AG04449 (cell line): ENCODE results near the gene PTBP3.
"Not testable (repeated sequence)": the region's sequence is repeated elsewhere in the genome, so short reads cannot be mapped to it uniquely, and the experiment has no call there.

Experiments used
- CTCF ChIA-PET: fragments of 350-600 bp; formaldehyde crosslinking; extraction: SDS; loops from one replicate; lab custom pipeline; 2021; ENCODE audit warnings: antibody characterized with exemption; lab: Yijun Ruan, JAX
- POLR2A ChIA-PET: fragments of 400-600, 350-600 bp; formaldehyde crosslinking; extraction: SDS; loops from one replicate; lab custom pipeline; 2020; ENCODE audit warnings: antibody characterized with exemption, inconsistent platforms; lab: Yijun Ruan, JAX
- DNase-seq: peaks from one replicate; pipeline ENCODE4 v3.0.0-alpha.2; 2010; ENCODE audit warnings: low read depth, low spot score
- H3K4me3 ChIP-seq: 2 replicates; pipeline ENCODE4 v1.5.1; 2011; ENCODE audit warnings: low read depth, mild to moderate bottlenecking, control low read depth, low read length
- TF ChIP-seq, protein P1 (sequence below): IDR thresholded peaks from one replicate; pipeline ENCODE4 v1.5.1; 2011; ENCODE audit warnings: mild to moderate bottlenecking, moderate library complexity, low read length, control low read depth, inconsistent platforms; ENCODE audit not compliant: insufficient read depth; ENCODE audit errors: missing control alignments

Gene PTBP3

DNA sequence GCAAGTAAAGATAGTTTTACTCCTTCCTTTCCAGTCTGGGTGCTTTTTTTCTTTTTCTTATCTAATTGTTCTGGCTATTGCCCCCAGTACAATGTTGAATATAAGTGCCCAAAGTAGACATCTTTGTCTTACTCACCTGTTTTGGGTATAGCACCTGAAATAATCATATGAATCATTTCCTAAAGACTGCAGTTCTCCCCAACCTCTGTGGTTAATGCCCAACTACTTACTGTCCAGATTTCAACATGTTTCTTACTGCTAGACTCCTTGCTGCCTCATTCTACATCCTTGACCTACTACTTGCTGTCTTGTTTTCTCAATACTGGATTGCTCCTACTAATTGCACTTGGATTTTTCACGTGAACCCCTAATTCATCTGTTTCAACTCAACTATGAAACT, 37.6 kb upstream of the PTBP3 start:
- TF ChIP-seq, protein P1, sequence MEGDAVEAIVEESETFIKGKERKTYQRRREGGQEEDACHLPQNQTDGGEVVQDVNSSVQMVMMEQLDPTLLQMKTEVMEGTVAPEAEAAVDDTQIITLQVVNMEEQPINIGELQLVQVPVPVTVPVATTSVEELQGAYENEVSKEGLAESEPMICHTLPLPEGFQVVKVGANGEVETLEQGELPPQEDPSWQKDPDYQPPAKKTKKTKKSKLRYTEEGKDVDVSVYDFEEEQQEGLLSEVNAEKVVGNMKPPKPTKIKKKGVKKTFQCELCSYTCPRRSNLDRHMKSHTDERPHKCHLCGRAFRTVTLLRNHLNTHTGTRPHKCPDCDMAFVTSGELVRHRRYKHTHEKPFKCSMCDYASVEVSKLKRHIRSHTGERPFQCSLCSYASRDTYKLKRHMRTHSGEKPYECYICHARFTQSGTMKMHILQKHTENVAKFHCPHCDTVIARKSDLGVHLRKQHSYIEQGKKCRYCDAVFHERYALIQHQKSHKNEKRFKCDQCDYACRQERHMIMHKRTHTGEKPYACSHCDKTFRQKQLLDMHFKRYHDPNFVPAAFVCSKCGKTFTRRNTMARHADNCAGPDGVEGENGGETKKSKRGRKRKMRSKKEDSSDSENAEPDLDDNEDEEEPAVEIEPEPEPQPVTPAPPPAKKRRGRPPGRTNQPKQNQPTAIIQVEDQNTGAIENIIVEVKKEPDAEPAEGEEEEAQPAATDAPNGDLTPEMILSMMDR, result no peak
- no peak overlapping the region for H3K4me3 ChIP-seq
- CTCF ChIA-PET, result interaction anchor here (0.6 to 3.0 kb wide), 4 partner anchors 10 to 284 kb away, joined by 4 to 21 read pairs (median 8); no protein-coding TSS in a partner anchor
- POLR2A ChIA-PET, result interaction anchor here (0.6 kb wide), 1 partner anchor 279 kb away, joined by 3 read pairs; no protein-coding TSS in a partner anchor
- DNase-seq, result no peak

DNA sequence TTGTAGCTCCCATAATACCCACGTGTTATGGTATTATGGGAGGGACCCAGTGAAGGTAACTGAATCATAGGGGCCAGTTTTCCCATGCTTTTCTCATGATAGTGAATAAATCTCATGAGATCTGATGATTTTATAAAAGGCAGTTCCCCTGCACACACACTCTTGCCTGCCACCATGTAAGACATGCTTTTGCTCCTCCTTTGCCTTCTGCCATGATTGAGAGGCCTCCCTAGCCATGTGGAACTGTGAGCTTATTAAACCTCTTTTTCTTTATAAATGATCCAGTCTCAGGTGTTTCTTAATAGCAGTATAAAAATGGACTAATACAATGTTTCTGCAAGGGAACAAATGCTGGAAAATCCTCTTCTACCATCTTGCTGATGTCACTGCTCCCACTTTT, 36.4 kb upstream of the PTBP3 start:
- no peak for DNase-seq
- TF ChIP-seq, protein P1, result no peak
- POLR2A ChIA-PET, result no interaction called here
- CTCF ChIA-PET, result interaction anchor here (1.5 to 3.0 kb wide), 3 partner anchors 8 to 273 kb away, joined by 3 to 21 read pairs (median 5); partner anchors contain the start of gene HSDL2
- no peak overlapping the region for H3K4me3 ChIP-seq

DNA sequence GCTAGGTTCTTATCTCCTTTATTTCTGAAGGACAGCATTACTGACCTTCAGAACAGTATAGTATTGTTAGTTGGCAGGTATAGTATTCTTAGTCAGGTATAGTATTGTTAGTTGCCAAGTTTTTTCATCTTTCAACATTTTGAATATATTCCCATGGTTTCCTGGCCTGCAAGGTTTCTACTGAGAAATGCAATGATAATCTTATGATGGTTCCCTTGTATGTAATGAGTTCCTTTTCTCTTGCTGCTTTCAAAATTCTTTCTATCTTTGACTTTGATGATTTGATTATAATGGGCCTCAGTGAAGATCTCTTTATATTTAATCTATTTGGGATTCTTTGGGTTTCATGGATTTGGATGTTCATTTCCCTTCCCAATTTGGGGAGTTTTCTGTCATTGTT, 34.0 kb upstream of the PTBP3 start:
- H3K4me3 ChIP-seq, result no peak overlapping the region
- DNase-seq, result no peak
- ChIA-PET CTCF (interaction anchor here (1.0 to 3.3 kb wide), 6 partner anchors 11 to 344 kb away, joined by 3 to 13 read pairs (median 4); no protein-coding TSS in a partner anchor), POLR2A (interaction anchor here (1.2 kb wide), 1 partner anchor 33 kb away, joined by 3 read pairs; no protein-coding TSS in a partner anchor)
- TF ChIP-seq, protein P1, result no peak

DNA sequence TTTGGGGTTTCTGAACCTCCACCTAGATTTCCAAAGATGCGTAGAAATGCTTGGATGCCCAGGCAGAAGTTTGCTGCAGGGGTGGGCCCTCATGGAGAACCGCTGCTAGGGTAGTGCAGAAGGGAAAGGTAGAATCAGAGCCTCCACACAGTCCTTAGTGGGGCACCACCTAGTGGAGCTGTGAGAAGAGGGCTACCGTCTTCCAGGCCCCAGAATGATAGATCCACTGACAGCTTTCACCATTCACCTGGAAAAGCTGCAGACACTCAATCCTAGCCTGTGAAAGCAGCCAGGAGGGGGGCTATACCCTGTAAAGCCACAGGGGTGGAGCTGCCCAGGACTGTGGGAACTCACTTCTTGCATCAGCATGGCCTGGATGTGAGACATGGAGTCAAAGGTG, 33.2 kb upstream of the PTBP3 start:
- DNase-seq, result no peak
- TF ChIP-seq, protein P1, result no peak
- ChIA-PET POLR2A (interaction anchor here (1.2 kb wide), 1 partner anchor 32 kb away, joined by 3 read pairs; no protein-coding TSS in a partner anchor), CTCF (interaction anchor here (0.5 to 3.3 kb wide), 10 partner anchors 12 to 428 kb away, joined by 3 to 13 read pairs (median 4); no protein-coding TSS in a partner anchor)
- H3K4me3 ChIP-seq, result no peak overlapping the region

DNA sequence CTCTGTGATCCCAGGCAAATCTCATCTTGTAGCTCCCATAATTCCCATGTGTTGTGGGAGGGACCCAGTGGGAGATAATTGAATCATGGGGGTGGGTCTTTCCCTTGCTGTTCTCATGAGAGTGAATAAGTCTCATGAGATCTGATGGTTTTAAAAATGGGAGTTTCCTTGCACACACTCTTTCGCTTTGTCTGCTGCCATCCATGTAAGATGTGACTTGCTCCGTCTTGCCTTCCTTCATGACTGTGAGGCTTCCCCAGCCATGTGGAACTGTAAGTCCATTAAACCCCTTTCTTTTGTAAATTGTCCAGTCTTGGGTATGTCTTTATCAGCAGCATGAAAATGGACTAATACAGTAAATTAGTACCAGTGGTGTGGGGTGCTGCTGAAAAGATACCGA, 31.8 kb upstream of the PTBP3 start:
- POLR2A ChIA-PET, H3K4me3 ChIP-seq, DNase-seq: not testable (repeated sequence)
- CTCF ChIA-PET, result interaction anchor here (1.1 to 3.3 kb wide), 4 partner anchors 107 to 278 kb away, joined by 3 to 13 read pairs (median 3); no protein-coding TSS in a partner anchor

DNA sequence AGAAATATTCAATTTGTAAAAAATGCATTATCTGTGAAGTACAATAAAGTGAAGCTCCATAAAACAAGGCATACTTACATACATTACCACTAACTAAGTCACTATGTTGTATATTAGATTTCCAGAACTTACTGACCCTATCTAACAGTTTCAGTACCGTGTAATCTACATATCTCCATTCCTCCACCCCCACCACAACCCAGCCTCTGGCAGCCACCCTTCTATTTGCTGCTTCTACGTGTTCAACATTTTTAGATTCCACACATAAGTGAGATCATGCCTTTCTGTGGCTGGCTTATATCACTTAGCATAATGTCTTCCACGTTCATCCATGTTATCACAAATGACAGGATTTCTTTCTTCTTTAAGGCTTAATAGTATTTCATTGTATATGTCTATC, 31.3 kb upstream of the PTBP3 start:
- H3K4me3 ChIP-seq, result no peak overlapping the region
- CTCF ChIA-PET, result interaction anchor here (0.7 to 1.2 kb wide), 7 partner anchors 14 to 348 kb away, joined by 3 to 5 read pairs (median 3); no protein-coding TSS in a partner anchor
- DNase-seq, result no peak
- POLR2A ChIA-PET, result no interaction called here
- TF ChIP-seq, protein P1, result no peak
